NB4 (cell line): ENCODE data around the gene SORL1-AS1.

Source experiments
- CTCF ChIP-seq: IDR thresholded peaks from one replicate; pipeline ENCODE4 v1.5.1; 2012; ENCODE audit warnings: low read depth, low read length
- MAX ChIP-seq: IDR thresholded peaks from 2 replicates; pipeline ENCODE4 v1.6.1; 2011; ENCODE audit warnings: low read depth, low read length
- POLR2A ChIP-seq: IDR thresholded peaks from 2 replicates; pipeline ENCODE4 v1.6.1; 2011; ENCODE audit warnings: mild to moderate bottlenecking; ENCODE audit not compliant: insufficient read length; ENCODE audit errors: extremely low read depth

- no peak for TF ChIP-seq CTCF
- no peak for TF ChIP-seq POLR2A
- TF ChIP-seq MAX: no peak
Observed at GRCh38 chr11:121425828-121426227, 26.9 kb downstream of the SORL1-AS1 start.
